WTC11 (cell line): ENCODE data around the gene KCTD2. TPM values are rescaled to one million over a fixed set of nuclear protein-coding genes. Genes with fewer than 3 reads are reported as not detected.

Source experiments
- ATAC-seq: fragments of 200-7000 bp; cut with Tn5 transposase; 2 replicates; pipeline ENCODE4 v1.10.0; 2021; ENCODE audit warnings: mild to moderate bottlenecking, moderate library complexity
- CTCF ChIA-PET: fragments of 300-600 bp; sonication (Branson Sonifier 250); formaldehyde crosslinking; loops from one replicate; lab custom pipeline; 2021; ENCODE audit warnings: antibody characterized with exemption; lab: Charles Lee
- POLR2A ChIA-PET: fragments of 350-600 bp; sonication (Branson Sonifier 250); formaldehyde crosslinking; loops from one replicate; lab custom pipeline; 2021; ENCODE audit warnings: antibody characterized with exemption; lab: Charles Lee
- DNase-seq: peaks from one replicate; pipeline ENCODE4 v3.0.0; 2021; ENCODE audit warnings: low spot score
- H3K27ac Mint-ChIP-seq: 2 replicates; pipeline ENCODE4 v1.8.0; 2021; ENCODE audit warnings: mixed read lengths
- H3K27me3 Mint-ChIP-seq: 2 replicates; pipeline ENCODE4 v1.8.0; 2021; ENCODE audit warnings: low read depth, mild to moderate bottlenecking, moderate library complexity, mixed read lengths
- H3K36me3 Mint-ChIP-seq: 2 replicates; pipeline ENCODE4 v1.8.0; 2021; ENCODE audit warnings: mixed read lengths
- H3K4me1 Mint-ChIP-seq: 2 replicates; pipeline ENCODE4 v1.8.0; 2022; ENCODE audit warnings: mixed read lengths
- H3K4me3 Mint-ChIP-seq: 2 replicates; pipeline ENCODE4 v1.8.0; 2021; ENCODE audit warnings: mild to moderate bottlenecking, moderate library complexity, mixed read lengths
- H3K9me3 Mint-ChIP-seq: 2 replicates; pipeline ENCODE4 v1.8.0; 2021; ENCODE audit warnings: mixed read lengths
- CDX4 ChIP-seq: fragments of 250-450 bp; sonication (Bioruptor Pico); IDR thresholded peaks from 2 replicates; pipeline ENCODE4 v1.9.0; 2021; ENCODE audit warnings: moderate library complexity, mild to moderate bottlenecking, inconsistent platforms, borderline replicate concordance
- NFE2L1 ChIP-seq: sonication (generic); formaldehyde crosslinking; IDR thresholded peaks from 2 replicates; pipeline ENCODE4 v1.8.1; 2023; ENCODE audit warnings: missing genetic modification reagents
- NFYB ChIP-seq: sonication (generic); formaldehyde crosslinking; conservative IDR thresholded peaks from 2 replicates; pipeline ENCODE4 v1.8.0; 2022; ENCODE audit warnings: low read depth, missing genetic modification reagents
- NR2C2 ChIP-seq: sonication (generic); formaldehyde crosslinking; IDR thresholded peaks from 2 replicates; pipeline ENCODE4 v1.8.0; 2022; ENCODE audit warnings: mild to moderate bottlenecking, missing genetic modification reagents
- OVOL2 ChIP-seq: fragments of 250-450 bp; sonication (Bioruptor Pico); IDR thresholded peaks from 2 replicates; pipeline ENCODE4 v1.9.0; 2021; ENCODE audit warnings: mild to moderate bottlenecking, borderline replicate concordance
- STAT6 ChIP-seq: sonication (generic); formaldehyde crosslinking; conservative IDR thresholded peaks from 2 replicates; pipeline ENCODE4 v1.8.1; 2023; ENCODE audit warnings: mild to moderate bottlenecking, low read depth, missing genetic modification reagents, moderate library complexity
- TCF7 ChIP-seq: sonication (generic); formaldehyde crosslinking; IDR thresholded peaks from 2 replicates; pipeline ENCODE4 v1.8.0; 2022; ENCODE audit warnings: mild to moderate bottlenecking, low read depth, missing genetic modification reagents, moderate library complexity
- ZNF232 ChIP-seq: sonication (generic); formaldehyde crosslinking; IDR thresholded peaks from 2 replicates; pipeline ENCODE4 v1.8.0; 2022; ENCODE audit warnings: mild to moderate bottlenecking, missing genetic modification reagents
- ZNF263 ChIP-seq: sonication (generic); formaldehyde crosslinking; IDR thresholded peaks from 2 replicates; pipeline ENCODE4 v1.8.1; 2022; ENCODE audit warnings: low read depth, mild to moderate bottlenecking, moderate library complexity, missing genetic modification reagents
- ZNF423 ChIP-seq: fragments of 250-450 bp; sonication (Bioruptor Pico); IDR thresholded peaks from 2 replicates; pipeline ENCODE4 v2.1.2; 2022; ENCODE audit warnings: mild to moderate bottlenecking, moderate library complexity
- total RNA-seq: library from RNA; stranded (reverse); gene quantifications from 3 replicates; pipeline ENCODE4 v1.2.3, GENCODE V29; 2021
- TF ChIP-seq, protein P1 (sequence below): fragments of 250-450 bp; sonication (Bioruptor Pico); IDR thresholded peaks from 2 replicates; pipeline ENCODE4 v1.9.0; 2021; ENCODE audit warnings: mild to moderate bottlenecking, borderline replicate concordance
- TF ChIP-seq, protein P2 (sequence below): sonication (generic); formaldehyde crosslinking; IDR thresholded peaks from 2 replicates; pipeline ENCODE4 v1.8.0; 2022; ENCODE audit warnings: mild to moderate bottlenecking, missing genetic modification reagents
- TF ChIP-seq, protein P3 (sequence below): sonication (generic); formaldehyde crosslinking; IDR thresholded peaks from 2 replicates; pipeline ENCODE4 v1.8.1; 2022; ENCODE audit warnings: missing genetic modification reagents, borderline replicate concordance
- TF ChIP-seq, protein P4 (sequence below): sonication (generic); formaldehyde crosslinking; IDR thresholded peaks from 2 replicates; pipeline ENCODE4 v1.8.0; 2022; ENCODE audit warnings: mild to moderate bottlenecking, missing genetic modification reagents
- TF ChIP-seq, protein P5 (sequence below): sonication (generic); formaldehyde crosslinking; IDR thresholded peaks from 2 replicates; pipeline ENCODE4 v1.8.0; 2023; ENCODE audit warnings: missing genetic modification reagents
- TF ChIP-seq, protein P6 (sequence below): fragments of 200-600 bp; IDR thresholded peaks from 2 replicates; pipeline ENCODE4 v1.8.0; 2022; ENCODE audit warnings: antibody characterized with exemption

KCTD2 gene
- total RNA-seq, 1 experiment from 2014 or later = 31.3 TPM

- TF ChIP-seq, protein P1, sequence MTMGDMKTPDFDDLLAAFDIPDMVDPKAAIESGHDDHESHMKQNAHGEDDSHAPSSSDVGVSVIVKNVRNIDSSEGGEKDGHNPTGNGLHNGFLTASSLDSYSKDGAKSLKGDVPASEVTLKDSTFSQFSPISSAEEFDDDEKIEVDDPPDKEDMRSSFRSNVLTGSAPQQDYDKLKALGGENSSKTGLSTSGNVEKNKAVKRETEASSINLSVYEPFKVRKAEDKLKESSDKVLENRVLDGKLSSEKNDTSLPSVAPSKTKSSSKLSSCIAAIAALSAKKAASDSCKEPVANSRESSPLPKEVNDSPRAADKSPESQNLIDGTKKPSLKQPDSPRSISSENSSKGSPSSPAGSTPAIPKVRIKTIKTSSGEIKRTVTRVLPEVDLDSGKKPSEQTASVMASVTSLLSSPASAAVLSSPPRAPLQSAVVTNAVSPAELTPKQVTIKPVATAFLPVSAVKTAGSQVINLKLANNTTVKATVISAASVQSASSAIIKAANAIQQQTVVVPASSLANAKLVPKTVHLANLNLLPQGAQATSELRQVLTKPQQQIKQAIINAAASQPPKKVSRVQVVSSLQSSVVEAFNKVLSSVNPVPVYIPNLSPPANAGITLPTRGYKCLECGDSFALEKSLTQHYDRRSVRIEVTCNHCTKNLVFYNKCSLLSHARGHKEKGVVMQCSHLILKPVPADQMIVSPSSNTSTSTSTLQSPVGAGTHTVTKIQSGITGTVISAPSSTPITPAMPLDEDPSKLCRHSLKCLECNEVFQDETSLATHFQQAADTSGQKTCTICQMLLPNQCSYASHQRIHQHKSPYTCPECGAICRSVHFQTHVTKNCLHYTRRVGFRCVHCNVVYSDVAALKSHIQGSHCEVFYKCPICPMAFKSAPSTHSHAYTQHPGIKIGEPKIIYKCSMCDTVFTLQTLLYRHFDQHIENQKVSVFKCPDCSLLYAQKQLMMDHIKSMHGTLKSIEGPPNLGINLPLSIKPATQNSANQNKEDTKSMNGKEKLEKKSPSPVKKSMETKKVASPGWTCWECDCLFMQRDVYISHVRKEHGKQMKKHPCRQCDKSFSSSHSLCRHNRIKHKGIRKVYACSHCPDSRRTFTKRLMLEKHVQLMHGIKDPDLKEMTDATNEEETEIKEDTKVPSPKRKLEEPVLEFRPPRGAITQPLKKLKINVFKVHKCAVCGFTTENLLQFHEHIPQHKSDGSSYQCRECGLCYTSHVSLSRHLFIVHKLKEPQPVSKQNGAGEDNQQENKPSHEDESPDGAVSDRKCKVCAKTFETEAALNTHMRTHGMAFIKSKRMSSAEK (CRISPR knock-in tag) = no peak
- TF ChIP-seq CDX4 (CRISPR knock-in tag) (no peak), NFE2L1 (CRISPR knock-in tag) (no peak), NR2C2 (no peak)
- TF ChIP-seq, protein P2, sequence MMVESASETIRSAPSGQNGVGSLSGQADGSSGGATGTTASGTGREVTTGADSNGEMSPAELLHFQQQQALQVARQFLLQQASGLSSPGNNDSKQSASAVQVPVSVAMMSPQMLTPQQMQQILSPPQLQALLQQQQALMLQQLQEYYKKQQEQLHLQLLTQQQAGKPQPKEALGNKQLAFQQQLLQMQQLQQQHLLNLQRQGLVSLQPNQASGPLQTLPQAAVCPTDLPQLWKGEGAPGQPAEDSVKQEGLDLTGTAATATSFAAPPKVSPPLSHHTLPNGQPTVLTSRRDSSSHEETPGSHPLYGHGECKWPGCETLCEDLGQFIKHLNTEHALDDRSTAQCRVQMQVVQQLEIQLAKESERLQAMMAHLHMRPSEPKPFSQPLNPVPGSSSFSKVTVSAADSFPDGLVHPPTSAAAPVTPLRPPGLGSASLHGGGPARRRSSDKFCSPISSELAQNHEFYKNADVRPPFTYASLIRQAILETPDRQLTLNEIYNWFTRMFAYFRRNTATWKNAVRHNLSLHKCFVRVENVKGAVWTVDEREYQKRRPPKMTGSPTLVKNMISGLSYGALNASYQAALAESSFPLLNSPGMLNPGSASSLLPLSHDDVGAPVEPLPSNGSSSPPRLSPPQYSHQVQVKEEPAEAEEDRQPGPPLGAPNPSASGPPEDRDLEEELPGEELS (CRISPR knock-in tag) = no peak
- TF ChIP-seq, protein P3, sequence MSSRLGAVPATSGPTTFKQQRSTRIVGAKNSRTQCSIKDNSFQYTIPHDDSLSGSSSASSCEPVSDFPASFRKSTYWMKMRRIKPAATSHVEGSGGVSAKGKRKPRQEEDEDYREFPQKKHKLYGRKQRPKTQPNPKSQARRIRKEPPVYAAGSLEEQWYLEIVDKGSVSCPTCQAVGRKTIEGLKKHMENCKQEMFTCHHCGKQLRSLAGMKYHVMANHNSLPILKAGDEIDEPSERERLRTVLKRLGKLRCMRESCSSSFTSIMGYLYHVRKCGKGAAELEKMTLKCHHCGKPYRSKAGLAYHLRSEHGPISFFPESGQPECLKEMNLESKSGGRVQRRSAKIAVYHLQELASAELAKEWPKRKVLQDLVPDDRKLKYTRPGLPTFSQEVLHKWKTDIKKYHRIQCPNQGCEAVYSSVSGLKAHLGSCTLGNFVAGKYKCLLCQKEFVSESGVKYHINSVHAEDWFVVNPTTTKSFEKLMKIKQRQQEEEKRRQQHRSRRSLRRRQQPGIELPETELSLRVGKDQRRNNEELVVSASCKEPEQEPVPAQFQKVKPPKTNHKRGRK (CRISPR knock-in tag) = no peak
- TF ChIP-seq, protein P4, sequence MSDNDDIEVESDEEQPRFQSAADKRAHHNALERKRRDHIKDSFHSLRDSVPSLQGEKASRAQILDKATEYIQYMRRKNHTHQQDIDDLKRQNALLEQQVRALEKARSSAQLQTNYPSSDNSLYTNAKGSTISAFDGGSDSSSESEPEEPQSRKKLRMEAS (CRISPR knock-in tag) = no peak
- TF ChIP-seq, protein P5, sequence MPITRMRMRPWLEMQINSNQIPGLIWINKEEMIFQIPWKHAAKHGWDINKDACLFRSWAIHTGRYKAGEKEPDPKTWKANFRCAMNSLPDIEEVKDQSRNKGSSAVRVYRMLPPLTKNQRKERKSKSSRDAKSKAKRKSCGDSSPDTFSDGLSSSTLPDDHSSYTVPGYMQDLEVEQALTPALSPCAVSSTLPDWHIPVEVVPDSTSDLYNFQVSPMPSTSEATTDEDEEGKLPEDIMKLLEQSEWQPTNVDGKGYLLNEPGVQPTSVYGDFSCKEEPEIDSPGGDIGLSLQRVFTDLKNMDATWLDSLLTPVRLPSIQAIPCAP (CRISPR knock-in tag) = no peak
Measured at GRCh38 chr17:75030161-75030560, 16.9 kb upstream of the KCTD2 start (continued).

GRCh38 chr17:75031972-75032719 is 14.9 kb upstream of the KCTD2 start:
- no peak for ATAC-seq
- POLR2A ChIA-PET = interaction anchor here (1.3 kb wide), 1 partner anchor 20 kb away, joined by 7 read pairs; the partner anchor contains the start of gene MRPL58
- peak; percentile 35 for DNase-seq
- TF ChIP-seq ZNF232 (no peak), OVOL2 (CRISPR knock-in tag) (no peak), ZNF263 (CRISPR knock-in tag) (no peak), TCF7 (CRISPR knock-in tag) (no peak), ZNF423 (no peak), NFYB (CRISPR knock-in tag) (no peak), STAT6 (CRISPR knock-in tag) (no peak)
- TF ChIP-seq, protein P6, sequence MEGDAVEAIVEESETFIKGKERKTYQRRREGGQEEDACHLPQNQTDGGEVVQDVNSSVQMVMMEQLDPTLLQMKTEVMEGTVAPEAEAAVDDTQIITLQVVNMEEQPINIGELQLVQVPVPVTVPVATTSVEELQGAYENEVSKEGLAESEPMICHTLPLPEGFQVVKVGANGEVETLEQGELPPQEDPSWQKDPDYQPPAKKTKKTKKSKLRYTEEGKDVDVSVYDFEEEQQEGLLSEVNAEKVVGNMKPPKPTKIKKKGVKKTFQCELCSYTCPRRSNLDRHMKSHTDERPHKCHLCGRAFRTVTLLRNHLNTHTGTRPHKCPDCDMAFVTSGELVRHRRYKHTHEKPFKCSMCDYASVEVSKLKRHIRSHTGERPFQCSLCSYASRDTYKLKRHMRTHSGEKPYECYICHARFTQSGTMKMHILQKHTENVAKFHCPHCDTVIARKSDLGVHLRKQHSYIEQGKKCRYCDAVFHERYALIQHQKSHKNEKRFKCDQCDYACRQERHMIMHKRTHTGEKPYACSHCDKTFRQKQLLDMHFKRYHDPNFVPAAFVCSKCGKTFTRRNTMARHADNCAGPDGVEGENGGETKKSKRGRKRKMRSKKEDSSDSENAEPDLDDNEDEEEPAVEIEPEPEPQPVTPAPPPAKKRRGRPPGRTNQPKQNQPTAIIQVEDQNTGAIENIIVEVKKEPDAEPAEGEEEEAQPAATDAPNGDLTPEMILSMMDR = no peak
- TF ChIP-seq, protein P5 (CRISPR knock-in tag) = no peak
- TF ChIP-seq, all 79 proteins: peak for 0
- Mint-ChIP-seq H3K27me3 (peaks cover 27% of the 10 kb centered on the region), H3K4me1 (peaks cover 22% of the 10 kb centered on the region), H3K36me3 (peaks cover 20% of the 10 kb centered on the region), H3K27ac (peak overlapping the region; percentile 61; the same call in 1 of the 2 replicates), H3K9me3 (peaks cover 35% of the 10 kb centered on the region), H3K4me3 (peak overlapping the region; percentile 99)
- CTCF ChIA-PET = interaction anchor here (0.6 to 3.6 kb wide), 9 partner anchors 8 to 113 kb away, joined by 3 to 48 read pairs (median 4); partner anchors contain the start of genes HID1, MRPL58 and OTOP2
